Measurements from ENCODE around the gene IFNL4.
"Not testable (repeated sequence)": the region's sequence is repeated elsewhere in the genome, so short reads cannot be mapped to it uniquely, and the experiment has no call there.

IFNL4 gene

DNA sequence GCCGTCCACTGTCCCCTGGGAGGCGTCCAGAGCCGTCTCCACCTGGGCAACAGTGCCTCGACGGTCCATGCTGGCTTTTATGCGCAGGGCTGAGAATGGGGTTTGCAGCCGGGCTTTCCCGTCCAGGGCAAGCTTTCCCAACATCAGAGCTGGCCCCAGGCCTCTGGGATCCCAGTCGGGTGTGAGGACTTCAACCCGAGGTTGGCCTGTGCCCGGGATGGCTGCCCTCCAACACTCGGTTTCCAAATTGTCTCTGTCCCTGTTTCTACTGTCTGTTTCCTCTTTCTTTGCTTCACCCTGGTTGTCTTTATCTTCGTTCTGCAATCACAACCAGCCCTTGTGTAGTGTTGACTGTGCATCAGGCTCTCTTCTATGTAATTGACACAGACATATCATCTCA, at the start of gene IFNL4:
Gene IFNL4 (minus strand): TSS at position 51 of the 400 bp plus-strand sequence.
- DNase-seq: no peak

DNA sequence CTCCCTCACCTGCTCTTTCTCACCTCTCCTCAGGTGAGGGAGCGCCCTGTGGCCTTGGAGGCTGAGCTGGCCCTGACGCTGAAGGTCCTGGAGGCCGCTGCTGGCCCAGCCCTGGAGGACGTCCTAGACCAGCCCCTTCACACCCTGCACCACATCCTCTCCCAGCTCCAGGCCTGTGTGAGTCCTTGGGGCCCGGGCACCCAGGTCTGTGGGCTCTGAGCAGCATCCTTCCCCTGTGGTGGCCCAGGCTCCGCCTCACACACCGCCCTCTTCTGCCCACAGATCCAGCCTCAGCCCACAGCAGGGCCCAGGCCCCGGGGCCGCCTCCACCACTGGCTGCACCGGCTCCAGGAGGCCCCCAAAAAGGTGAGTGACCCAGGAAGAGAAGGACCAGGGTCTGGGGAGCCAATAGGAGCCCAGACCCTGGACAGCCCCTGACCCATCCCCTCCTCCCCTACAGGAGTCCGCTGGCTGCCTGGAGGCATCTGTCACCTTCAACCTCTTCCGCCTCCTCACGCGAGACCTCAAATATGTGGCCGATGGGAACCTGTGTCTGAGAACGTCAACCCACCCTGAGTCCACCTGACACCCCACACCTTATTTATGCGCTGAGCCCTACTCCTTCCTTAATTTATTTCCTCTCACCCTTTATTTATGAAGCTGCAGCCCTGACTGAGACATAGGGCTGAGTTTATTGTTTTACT, 49.4 kb upstream of the IFNL4 start:
- no peak for DNase-seq

DNA sequence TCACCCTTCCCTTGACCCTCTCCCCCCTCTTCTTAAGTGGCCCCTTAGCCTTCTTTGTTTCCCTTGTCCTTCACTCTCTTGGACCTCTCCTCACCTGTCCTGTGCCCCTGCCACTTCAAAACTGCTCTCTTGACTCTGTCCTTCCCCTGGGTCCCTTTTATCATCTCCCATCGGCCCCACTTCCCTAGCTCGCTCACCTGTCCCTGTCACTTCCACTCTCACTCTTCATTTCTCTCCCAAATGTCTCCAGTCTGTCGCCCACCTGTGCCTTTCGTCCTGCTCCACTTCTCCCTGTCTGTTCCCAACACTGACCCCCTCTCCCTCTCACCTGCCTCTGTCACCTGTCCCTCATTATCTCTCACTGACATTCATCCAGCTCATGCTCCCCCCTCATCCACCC, 48.2 kb upstream of the IFNL4 start:
- no peak for DNase-seq

DNA sequence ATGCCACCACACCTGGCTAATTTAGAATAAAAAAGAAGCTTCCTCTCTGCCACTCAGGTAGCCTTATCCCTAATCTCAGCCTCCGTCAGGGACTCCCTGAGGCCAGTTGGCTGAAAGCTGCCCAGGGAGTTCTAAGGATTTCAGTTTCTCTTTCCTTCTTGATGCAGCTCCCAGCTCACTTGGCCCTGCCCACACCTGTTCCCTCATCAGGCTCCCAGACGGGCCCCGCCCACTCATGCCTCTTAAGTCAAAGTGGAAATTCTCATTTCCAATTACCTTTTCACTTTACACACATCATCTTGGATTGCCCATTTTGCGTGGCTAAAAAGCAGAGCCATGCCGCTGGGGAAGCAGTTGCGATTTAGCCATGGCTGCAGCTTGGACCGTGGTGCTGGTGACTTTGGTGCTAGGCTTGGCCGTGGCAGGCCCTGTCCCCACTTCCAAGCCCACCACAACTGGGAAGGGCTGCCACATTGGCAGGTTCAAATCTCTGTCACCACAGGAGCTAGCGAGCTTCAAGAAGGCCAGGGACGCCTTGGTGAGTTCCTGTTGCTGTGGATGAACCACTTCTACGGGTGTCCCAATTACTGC, 47.5 kb upstream of the IFNL4 start, which contains the start of gene IFNL1:
Gene IFNL1 (plus strand): TSS at position 353 of the 591 bp plus-strand sequence. CDS start 15 bp downstream, at position 368.
- no peak for DNase-seq

DNA sequence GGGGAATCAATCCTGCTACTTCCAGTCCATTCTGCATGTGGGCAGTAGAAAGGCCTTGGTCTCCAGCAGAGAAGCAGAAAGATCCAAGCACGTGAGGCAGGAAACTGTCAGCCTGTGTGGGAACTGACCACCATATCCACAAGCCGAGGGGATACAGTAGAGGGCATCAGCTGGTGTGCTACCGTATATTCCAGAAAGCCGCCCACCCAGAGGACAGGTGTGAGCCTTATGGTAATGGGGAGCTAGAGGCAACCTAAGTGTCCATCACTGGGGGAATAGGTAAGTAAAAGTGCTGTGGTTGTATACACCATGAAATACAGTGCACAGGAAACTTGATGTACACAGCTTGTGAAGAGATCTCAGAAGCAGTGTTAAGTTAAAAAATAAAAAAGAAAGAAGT, 44.7 kb upstream of the IFNL4 start:
- no peak for DNase-seq

DNA sequence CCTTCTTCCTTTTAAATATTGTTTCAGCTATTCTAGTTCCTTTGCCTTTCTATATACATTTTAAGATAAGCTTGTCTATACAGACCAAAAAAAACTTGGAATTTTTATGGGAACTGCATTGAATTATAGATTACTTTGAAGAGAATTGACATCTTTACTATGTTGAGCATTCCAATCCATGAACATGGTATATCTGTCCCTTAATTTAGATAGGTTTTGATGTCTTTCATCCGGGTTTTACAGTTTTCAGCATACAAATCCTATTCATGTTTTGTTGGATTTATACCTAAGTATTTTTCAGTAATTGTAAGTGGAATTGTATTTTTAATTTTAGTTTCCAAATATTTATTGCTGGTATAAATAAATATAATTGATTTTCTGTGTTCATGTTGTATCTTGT, 35.4 kb upstream of the IFNL4 start:
- no peak for DNase-seq

DNA sequence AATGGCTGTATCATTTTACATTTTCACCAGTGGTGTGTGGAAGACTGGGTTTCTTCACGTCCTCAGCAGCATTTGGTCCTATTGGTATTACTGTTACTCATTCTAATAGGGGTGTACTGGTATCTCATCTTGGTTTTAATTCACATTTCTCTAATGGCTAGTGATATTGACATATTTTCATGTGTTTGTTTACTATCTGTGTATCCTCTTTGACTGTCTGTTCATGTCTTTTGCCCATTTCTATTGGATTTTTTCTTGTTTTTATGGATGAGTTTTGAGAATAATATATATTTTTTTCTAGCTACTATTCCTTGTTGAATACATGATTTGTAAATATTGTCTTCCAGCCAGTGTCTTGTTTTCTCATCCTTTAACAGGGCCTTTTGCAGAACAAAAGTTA, 33.4 kb upstream of the IFNL4 start:
- DNase-seq: no peak

DNA sequence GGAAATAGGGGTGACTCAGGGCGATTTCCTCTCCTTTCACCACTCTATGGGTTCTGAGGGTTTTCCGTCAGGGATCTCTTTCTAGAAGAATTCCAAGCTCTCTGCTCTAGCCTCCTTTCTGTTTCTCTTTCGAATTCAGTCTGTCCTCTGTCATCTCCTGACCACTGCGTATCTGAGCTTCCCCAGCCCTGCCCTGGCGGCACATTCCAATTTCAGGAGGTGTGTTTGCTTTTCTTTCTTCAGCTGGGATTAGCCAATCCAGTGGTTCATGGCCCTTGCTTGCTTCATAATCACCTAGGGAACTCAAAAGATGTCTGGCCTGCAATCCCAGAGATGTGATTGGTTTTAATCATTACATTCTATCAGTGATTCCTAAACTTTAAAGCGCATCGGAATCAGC, 28.9 kb upstream of the IFNL4 start:
- no peak for DNase-seq

DNA sequence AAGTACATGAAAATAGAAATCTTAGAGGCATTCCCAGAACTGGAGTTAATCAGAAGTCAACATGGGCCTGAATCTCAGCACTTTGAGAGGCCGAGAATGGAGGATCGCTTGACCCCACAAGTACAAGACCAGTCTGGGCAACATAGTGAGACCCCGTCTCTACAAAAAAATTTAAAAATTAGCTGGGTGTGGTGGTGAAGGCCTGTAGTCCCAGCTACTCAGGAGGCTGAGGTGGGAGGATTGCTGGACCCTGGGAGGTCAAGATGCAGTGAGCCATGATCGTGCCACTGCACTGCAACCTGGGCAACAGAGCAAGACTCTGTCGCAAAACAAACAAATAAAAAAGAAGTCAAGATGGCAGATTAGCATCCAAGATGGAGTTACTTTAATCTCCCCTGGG, 28.1 kb upstream of the IFNL4 start:
- no peak for DNase-seq

DNA sequence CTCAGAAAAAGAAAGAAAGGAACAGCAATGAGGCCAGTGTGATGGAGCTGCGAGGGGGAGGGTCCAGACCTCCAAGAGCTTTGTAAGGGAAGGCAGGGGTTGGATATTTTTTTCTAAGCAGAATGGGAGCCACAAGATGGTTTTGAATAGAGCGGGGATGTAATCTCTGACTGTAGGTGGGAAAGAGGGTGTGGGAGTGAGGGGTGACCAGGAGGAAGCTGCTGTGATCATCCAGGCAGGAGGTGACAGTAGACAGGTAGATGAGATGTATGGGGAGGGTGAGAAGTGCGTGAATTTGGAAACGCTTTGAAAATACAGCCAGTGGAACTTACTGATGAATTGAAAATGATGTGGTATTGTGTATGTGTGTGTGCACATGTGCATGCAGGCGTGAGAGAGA, 26.9 kb upstream of the IFNL4 start:
- no peak for DNase-seq

DNA sequence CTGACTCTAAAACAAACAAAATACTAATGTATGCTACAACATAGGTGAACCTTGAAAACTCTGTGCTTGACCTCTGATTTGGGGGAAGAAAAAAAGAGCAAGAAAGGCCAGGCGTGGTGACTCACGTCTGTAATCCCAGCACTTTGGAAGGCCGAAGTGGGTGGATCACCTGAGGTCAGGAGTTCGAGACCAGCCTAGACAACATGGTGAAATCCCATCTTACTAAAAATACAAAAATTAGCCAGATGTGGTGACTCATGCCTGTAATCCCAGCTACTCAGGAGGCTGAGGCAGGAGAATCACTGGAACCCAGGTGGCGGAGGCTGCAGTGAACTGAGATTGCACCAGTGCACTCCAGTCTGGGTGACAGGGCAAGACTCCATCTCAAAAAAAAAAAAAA, 25.2 kb upstream of the IFNL4 start:
- DNase-seq: not testable (repeated sequence)

DNA sequence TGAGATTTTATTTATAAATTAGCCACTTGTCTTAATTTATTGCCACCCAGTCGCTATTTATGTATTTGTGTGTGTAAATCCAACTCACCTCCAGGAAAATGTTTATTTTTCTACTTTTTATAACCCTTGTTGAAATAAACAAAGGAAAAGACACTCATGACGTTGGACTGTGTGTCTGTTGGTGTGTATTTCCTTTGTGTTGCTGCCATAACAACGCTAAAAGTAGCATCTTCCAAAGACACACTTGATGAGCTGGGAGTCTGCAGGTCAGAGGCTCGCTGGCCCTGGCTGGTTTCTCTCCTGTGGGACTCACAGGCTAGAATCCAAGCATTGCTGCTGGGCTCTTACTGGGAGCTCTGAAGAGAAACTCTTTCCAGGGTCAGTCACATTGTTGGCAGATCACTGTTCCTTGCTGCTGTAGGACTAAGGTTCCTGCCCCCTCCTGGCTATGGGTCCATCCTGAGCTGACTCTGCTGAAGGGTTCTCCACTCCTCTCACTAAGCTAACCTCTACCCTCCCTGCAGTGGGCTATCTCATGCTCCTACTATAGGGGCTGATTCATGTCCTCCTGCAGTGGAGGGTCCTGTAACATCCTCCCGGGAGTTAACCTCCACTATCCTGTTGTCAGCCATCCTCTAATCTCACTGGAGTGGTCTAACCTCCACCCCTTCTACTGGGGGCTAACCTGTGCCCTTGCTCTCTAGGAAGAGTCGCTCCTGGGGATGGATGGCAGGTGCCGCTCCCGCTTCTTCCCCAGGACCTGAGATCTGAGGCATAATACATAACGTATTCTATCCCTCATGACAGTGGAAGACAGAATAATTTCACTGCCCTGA, 21.6 kb upstream of the IFNL4 start:
- no peak for DNase-seq

DNA sequence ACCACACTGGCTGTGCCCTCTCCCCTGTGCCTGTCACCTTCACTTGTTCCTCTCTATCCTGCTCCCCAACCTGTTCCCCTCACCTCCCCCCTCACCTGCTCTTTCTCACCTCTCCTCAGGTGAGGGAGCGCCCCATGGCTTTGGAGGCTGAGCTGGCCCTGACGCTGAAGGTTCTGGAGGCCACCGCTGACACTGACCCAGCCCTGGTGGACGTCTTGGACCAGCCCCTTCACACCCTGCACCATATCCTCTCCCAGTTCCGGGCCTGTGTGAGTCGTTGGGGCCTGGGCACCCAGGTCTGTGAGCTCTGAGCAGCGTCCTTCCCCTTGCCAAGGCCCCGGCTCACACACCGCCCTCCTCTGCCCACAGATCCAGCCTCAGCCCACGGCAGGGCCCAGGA, 20.7 kb upstream of the IFNL4 start:
- not testable (repeated sequence) for DNase-seq

DNA sequence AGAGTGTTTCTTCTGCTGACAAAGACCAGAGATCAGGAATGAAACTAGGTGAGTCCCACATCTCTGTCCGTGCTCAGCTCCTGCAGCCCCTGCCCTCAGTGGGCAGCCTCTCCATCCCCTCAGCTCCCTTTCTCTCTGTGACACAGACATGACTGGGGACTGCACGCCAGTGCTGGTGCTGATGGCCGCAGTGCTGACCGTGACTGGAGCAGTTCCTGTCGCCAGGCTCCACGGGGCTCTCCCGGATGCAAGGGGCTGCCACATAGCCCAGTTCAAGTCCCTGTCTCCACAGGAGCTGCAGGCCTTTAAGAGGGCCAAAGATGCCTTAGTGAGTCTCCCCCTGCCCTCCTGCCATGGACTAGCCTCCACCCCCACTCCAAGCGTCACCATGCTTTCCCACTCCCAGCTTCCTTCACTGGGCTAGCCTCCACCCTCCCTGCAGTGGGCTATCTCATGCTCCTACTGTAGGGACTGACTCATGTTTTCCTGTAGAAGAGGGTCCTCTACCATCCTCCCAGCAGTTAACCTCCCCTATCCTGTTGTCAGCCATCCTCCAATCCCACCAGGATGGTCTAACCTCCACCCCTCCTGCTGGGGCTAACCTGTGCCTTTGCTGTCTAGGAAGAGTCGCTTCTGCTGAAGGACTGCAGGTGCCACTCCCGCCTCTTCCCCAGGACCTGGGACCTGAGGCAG, 20.0 kb upstream of the IFNL4 start:
- DNase-seq: not testable (repeated sequence)

DNA sequence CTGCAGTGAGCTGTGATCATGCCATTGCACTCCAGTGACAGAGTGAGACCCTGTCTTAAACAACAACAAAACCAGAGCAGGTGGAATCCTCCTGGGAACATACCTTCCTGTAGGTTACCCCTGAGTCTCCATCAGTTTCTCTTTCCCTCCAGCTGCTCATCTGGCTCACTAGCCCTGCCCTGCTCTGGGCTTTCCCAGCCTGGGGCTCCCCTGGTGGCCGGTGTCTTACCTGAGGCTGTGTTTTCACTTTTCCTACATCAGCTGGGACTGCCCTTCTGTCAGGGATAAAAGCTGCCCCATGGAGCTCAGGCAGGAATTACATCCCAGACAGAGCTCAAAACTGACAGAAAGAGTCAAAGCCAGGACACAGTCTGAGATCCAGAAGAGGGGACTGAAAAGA, 19.4 kb upstream of the IFNL4 start, which contains the start of gene IFNL2:
Gene IFNL2 (plus strand): TSS at position 312 of the 400 bp plus-strand sequence. CDS start 173 bp downstream, outside the sequence.
- not testable (repeated sequence) for DNase-seq

DNA sequence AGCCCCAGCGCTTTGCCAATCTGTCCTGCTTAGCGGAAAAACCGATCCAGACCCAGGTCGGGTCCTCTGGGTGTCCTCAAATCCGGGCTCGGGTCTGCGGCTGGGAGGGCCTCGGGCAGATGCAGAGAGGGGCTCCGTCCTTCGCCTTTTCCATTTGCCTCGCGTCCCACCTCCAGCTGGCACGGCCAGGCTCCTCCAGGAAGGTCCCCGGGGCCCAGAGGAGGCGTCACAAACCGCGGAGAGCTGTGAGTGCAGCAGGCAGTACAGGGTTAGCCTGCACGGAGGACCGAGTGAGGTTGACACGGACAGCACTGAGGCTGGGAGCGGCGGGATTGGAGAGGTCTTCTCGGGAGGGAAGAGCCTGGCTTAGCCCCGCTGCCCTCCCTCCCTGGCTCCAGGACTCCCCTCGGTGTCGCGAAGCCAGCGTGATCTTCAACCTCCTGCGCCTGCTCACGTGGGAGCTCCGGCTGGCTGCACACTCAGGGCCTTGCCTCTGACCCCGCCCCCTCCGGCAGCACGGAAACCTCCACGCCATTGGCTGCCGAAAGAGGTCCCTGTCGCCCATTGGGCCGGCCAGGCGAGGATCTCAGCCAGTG, 16.8 kb upstream of the IFNL4 start:
- no peak for DNase-seq

DNA sequence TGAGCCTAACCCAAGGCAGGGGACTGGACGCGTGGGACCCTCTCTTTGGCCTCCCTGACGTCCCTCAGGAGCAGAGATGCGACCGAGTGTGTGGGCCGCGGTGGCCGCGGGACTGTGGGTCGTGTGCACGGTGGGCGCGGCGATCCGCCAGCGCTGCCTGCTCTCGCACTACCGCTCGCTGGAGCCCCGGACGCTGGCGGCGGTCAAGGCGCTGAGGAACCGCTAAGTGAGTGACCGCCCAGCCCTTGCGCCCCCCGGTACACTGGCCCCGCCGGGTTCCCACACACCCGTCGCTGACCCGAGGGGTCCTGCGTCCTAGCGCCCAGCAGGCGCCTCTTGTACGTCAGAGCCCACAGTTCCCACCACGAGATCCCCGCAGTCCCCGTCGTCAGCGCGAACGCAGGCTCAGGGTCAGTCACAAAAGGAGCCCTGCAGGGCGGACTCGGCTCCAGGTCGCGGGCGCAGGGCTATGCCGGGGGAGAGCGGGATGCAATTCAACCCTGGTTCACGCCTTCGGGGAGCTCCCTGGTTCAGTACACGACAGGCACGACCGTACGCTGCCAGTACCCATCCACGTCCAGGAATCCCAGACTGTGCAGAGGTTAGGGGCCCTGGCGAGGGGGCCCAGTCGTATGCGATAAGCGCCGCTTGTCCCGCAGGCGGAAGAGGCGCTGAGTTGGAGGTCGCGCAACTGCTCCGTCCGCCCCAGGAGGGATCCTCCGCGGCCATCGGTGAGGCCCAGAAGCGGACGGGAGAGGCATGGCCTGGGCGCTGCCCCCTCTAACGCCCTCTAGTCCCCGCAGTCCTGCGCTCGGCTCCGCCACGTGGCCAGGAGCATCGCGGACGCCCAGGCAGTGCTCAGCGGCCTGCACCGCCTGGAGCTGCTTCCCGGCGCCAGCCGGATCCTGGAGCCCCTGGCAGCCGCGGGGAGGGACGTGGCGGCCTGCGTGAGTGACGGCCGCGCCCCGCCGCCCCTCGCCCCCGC, 15.9 kb upstream of the IFNL4 start:
- DNase-seq: no peak

DNA sequence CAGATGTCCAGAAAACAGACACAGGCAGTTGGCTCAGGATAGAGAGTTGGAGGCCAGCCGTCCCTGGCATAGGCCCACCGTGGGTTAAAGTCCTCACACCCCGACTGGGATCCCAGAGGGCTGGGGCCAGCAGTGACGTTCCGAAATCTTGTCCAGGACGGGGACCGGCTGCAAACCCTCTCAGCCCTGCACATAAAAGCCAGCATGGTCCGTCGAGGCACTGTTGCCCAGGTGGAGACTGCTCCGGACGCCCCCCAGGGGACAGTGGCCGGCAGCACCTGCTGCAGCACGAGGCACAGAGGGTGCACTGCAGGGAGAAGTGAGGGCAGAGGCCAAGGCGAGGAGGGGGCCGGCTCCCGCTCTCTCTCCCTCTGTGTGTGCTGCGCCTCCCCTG, 15.3 kb upstream of the IFNL4 start:
- no peak for DNase-seq

DNA sequence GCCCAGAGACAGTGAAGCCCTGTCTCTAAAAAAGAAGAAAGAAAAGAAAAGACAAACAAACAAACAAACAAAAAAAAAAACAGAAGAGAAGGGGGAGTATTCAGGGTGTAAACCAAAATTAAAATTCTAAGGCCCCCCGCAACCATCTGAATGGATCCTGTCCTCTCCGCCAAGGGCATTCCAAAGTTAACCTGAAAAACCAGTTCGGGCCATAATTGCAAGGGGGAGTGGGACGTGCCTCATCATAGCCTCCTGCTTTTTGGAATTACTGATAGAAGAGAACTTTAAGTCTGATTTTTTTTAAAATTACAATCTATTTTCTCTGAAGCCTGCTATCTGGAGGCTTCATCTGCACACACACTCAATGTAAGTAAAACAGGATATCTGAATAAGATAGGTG, 13.8 kb upstream of the IFNL4 start:
- no peak for DNase-seq

DNA sequence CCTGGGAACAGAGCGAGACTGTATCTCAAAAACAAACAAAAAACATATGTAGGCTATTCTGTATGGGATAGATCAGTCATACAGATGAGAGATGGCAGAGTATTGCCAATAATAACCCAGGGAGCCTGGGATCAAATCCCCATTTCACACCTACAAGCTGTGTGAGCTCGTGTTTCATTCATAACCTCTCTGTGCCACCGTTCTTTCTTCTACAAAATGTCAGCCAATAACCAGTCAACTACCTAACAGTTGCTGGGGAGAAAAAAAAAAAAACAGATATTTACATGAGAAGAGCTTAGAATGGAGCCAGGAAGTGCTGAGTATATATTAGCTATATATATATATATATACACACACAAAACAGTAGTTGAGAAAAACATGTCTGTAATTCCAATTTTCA, 13.0 kb upstream of the IFNL4 start:
- DNase-seq: no peak

DNA sequence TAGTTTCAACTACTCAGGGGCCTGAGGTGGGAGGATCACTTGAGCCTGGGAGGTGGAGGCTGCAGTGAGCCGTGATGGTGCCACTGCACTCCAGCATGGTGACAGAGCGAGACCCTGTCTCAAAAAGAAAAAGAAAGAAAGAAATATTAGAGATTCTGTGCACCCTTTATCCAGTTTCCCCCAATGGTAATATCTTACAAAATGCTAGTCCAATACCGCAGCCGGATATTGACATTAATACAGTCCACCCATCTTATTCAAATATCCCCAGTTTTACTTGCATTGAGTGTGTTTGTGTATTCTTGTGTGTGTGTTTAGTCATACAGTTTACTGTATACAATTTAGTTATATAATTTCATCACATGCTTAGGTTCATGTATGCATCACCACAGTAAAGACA, 8.6 kb upstream of the IFNL4 start:
- DNase-seq: no peak

All from NCI-H1436 treated with DMSO at 0.1 percent for 48 hours (cell line).